SK-N-SH treated with all-trans-retinoic acid at 6 μM for 48 hours (cell line): Measurements from ENCODE around the gene SLCO1B1.

Source experiments
- BACH2 ChIP-seq: fragments of 250-450 bp; sonication (Bioruptor Pico); IDR thresholded peaks from 2 replicates; pipeline ENCODE4 v1.9.0; 2021; ENCODE audit warnings: mild to moderate bottlenecking, borderline replicate concordance
- OSR1 ChIP-seq: fragments of 250-450 bp; sonication (Bioruptor Pico); IDR thresholded peaks from 2 replicates; pipeline ENCODE4 v1.8.0; 2022; ENCODE audit warnings: moderate library complexity, mild to moderate bottlenecking, inconsistent platforms
- RARB ChIP-seq: fragments of 250-450 bp; sonication (Bioruptor Pico); IDR thresholded peaks from 2 replicates; pipeline ENCODE4 v1.8.0; 2021; ENCODE audit warnings: mild to moderate bottlenecking, moderate library complexity
- TCF4 ChIP-seq: fragments of 250-450 bp; sonication (Bioruptor Pico); IDR thresholded peaks from 2 replicates; pipeline ENCODE4 v1.8.0; 2021; ENCODE audit warnings: mild to moderate bottlenecking, moderate library complexity, borderline replicate concordance
- TOX ChIP-seq: fragments of 250-450 bp; sonication (Bioruptor Pico); IDR thresholded peaks from 2 replicates; pipeline ENCODE4 v1.8.0; 2021; ENCODE audit warnings: mild to moderate bottlenecking, moderate library complexity, borderline replicate concordance
- ZC3H10 ChIP-seq: fragments of 250-450 bp; sonication (Bioruptor Pico); IDR thresholded peaks from 2 replicates; pipeline ENCODE4 v1.5.1; 2021; ENCODE audit warnings: mild to moderate bottlenecking, moderate library complexity
- ZFP3 ChIP-seq: fragments of 250-450 bp; sonication (Bioruptor Pico); IDR thresholded peaks from 2 replicates; pipeline ENCODE4 v1.5.0; 2020; ENCODE audit warnings: mild to moderate bottlenecking, moderate library complexity
- ZFP30 ChIP-seq: fragments of 450-650 bp; formaldehyde crosslinking; IDR thresholded peaks from 2 replicates; pipeline ENCODE4 v1.5.0; 2022; ENCODE audit warnings: mild to moderate bottlenecking, moderate library complexity
- ZNF565 ChIP-seq: fragments of 450-650 bp; formaldehyde crosslinking; conservative IDR thresholded peaks from 2 replicates; pipeline ENCODE4 v1.5.0; 2020; ENCODE audit warnings: low read depth, mild to moderate bottlenecking, moderate library complexity
- ZNF70 ChIP-seq: fragments of 450-650 bp; formaldehyde crosslinking; IDR thresholded peaks from 2 replicates; pipeline ENCODE4 v1.5.0; 2020; ENCODE audit warnings: mild to moderate bottlenecking, moderate library complexity
- TF ChIP-seq, protein P1 (sequence below): fragments of 250-450 bp; sonication (Bioruptor Pico); IDR thresholded peaks from 2 replicates; pipeline ENCODE4 v1.8.0; 2020; ENCODE audit warnings: mild to moderate bottlenecking, moderate library complexity, borderline replicate concordance
- TF ChIP-seq, protein P2 (sequence below): fragments of 250-450 bp; sonication (Bioruptor Pico); IDR thresholded peaks from 2 replicates; pipeline ENCODE4 v1.5.1; 2021; ENCODE audit warnings: mild to moderate bottlenecking, moderate library complexity

GRCh38 chr12:21183721-21184275 is 52.8 kb downstream of the SLCO1B1 start:
- TF ChIP-seq ZFP30 (CRISPR knock-in tag) (no peak), ZNF70 (CRISPR knock-in tag) (no peak), RARB (CRISPR knock-in tag) (no peak), OSR1 (no peak), ZFP3 (CRISPR knock-in tag) (no peak), TOX (no peak), ZNF565 (no peak), BACH2 (CRISPR knock-in tag) (no peak), TCF4 (CRISPR knock-in tag) (no peak), ZC3H10 (CRISPR knock-in tag) (no peak)
- TF ChIP-seq, protein P1, sequence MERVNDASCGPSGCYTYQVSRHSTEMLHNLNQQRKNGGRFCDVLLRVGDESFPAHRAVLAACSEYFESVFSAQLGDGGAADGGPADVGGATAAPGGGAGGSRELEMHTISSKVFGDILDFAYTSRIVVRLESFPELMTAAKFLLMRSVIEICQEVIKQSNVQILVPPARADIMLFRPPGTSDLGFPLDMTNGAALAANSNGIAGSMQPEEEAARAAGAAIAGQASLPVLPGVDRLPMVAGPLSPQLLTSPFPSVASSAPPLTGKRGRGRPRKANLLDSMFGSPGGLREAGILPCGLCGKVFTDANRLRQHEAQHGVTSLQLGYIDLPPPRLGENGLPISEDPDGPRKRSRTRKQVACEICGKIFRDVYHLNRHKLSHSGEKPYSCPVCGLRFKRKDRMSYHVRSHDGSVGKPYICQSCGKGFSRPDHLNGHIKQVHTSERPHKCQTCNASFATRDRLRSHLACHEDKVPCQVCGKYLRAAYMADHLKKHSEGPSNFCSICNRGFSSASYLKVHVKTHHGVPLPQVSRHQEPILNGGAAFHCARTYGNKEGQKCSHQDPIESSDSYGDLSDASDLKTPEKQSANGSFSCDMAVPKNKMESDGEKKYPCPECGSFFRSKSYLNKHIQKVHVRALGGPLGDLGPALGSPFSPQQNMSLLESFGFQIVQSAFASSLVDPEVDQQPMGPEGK (CRISPR knock-in tag), result no peak
- TF ChIP-seq, protein P2, sequence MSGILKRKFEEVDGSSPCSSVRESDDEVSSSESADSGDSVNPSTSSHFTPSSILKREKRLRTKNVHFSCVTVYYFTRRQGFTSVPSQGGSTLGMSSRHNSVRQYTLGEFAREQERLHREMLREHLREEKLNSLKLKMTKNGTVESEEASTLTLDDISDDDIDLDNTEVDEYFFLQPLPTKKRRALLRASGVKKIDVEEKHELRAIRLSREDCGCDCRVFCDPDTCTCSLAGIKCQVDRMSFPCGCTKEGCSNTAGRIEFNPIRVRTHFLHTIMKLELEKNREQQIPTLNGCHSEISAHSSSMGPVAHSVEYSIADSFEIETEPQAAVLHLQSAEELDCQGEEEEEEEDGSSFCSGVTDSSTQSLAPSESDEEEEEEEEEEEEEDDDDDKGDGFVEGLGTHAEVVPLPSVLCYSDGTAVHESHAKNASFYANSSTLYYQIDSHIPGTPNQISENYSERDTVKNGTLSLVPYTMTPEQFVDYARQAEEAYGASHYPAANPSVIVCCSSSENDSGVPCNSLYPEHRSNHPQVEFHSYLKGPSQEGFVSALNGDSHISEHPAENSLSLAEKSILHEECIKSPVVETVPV (CRISPR knock-in tag), result no peak
